Measurements from ENCODE around the gene HCRT.
A peak's percentile ranks its signal among the peaks of the same experiment; 100 is the strongest.
"Not testable (repeated sequence)": the region's sequence is repeated elsewhere in the genome, so short reads cannot be mapped to it uniquely, and the experiment has no call there.

Gene HCRT

DNA sequence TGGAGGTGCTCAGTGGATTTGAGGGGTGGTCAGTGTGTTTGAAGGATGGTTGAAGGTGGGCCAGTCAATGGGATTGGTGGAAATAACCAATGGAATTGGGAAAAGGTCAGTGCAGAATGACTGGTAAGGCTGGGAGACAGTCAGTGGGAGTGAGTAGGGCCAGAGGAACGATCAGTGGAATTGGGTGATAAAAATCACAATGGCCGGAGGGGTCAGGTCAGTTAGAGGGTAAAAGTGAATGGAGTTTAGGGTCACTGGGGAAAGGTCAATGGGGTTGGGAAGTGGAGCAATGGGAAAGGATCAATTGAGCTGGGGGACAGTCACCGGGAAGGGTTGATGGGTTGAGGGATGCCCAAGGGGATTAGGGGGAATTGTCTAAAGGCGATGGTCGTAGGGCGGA is 19.5 kb downstream of the HCRT start:
- no peaks in the 10 kb centered on the region for H3K36me3 ChIP-seq (ENCODE audit: control insufficient read depth in 2 of 2, insufficient read depth in 2 of 2, low read length in 2 of 2)
- H3K27me3 ChIP-seq (ENCODE audit: control insufficient read depth in 2 of 2, insufficient read depth in 2 of 2, low read length in 2 of 2) = no peaks in the 10 kb centered on the region
- H3K27ac ChIP-seq (ENCODE audit: low read depth in 2 of 2, low read length in 2 of 2) = no peak overlapping the region
- no peak overlapping the region for H3K4me3 ChIP-seq (ENCODE audit: low read length in 2 of 2)
- H3K9me3 ChIP-seq (ENCODE audit: control insufficient read depth in 2 of 2, low read length in 2 of 2) = no peaks in the 10 kb centered on the region
- H3K9ac ChIP-seq (ENCODE audit: low read depth in 1 of 2, low read length in 2 of 2) = no peak overlapping the region
- no peaks in the 10 kb centered on the region for H3K4me1 ChIP-seq (ENCODE audit: control insufficient read depth in 2 of 2, insufficient read depth in 2 of 2, low read length in 2 of 2)

DNA sequence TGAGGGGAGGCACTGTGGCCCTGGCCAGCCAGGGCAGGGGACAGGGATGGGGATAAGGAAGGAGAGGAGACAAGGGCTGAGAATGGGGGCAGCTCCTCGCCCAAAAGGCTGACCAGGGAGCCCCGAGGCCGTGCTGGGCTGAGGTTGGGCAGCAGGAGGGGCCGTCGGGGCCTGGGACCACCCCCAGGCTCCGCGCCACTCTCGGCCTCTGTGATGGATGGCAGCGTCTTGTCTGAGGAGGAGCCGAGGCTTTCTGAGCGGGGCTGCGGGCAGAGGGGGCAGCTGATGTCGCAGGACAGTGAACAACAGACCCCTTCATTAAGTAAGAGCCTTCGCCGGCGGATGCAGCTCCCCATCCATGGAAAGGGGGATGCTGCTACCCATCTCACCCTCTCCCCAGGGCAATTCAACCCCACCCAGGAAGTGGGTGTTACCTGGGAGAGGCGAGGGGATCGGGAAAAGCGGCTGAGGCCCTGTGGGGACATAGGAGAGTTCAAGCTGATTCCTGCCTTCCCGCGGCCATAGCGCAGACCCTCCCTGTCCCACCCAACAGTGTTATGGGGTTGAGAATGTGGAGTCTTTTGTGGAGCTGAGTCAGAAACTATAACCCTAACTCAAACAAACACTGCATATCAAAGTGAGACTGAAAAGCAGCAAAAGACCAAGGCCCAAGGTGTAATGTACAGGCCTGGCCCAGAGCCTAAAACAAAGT is 21.4 kb downstream of the HCRT start:
- Histone ChIP-seq H3K27ac (ENCODE audit: low read depth in 2 of 2, low read length in 2 of 2) (no peak overlapping the region), H3K9me3 (ENCODE audit: control insufficient read depth in 2 of 2, low read length in 2 of 2) (no peaks in the 10 kb centered on the region), H3K36me3 (ENCODE audit: control insufficient read depth in 2 of 2, insufficient read depth in 2 of 2, low read length in 2 of 2) (no peaks in the 10 kb centered on the region), H3K27me3 (ENCODE audit: control insufficient read depth in 2 of 2, insufficient read depth in 2 of 2, low read length in 2 of 2) (no peaks in the 10 kb centered on the region), H3K4me1 (ENCODE audit: control insufficient read depth in 2 of 2, insufficient read depth in 2 of 2, low read length in 2 of 2) (no peaks in the 10 kb centered on the region), H3K9ac (ENCODE audit: low read depth in 1 of 2, low read length in 2 of 2) (no peak overlapping the region), H3K4me3 (ENCODE audit: low read length in 2 of 2) (no peak overlapping the region)

DNA sequence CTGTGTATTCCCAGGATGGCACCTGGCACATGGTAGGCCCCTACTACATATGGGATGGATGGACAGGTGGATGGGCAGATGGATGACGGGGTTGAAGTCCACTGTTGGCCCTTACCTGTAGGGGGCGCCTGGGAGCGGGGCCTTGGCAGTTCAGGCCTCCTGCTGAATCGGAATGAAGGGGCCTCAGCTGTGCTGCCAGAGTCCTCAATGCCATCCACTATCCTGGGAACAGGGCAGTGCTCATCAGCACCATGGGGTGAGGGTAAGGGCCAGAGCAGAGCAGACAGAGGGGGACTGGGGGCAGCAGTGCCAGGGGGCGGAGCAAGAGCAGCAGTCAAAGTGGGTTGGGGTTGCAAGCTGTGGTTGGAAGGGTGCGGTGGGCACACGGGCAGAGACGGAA is 22.1 kb downstream of the HCRT start:
- Histone ChIP-seq H3K9me3 (ENCODE audit: control insufficient read depth in 2 of 2, low read length in 2 of 2) (no peaks in the 10 kb centered on the region), H3K36me3 (ENCODE audit: control insufficient read depth in 2 of 2, insufficient read depth in 2 of 2, low read length in 2 of 2) (no peaks in the 10 kb centered on the region), H3K27ac (ENCODE audit: low read depth in 2 of 2, low read length in 2 of 2) (no peak overlapping the region), H3K4me1 (ENCODE audit: control insufficient read depth in 2 of 2, insufficient read depth in 2 of 2, low read length in 2 of 2) (no peaks in the 10 kb centered on the region), H3K9ac (ENCODE audit: low read depth in 1 of 2, low read length in 2 of 2) (no peak overlapping the region), H3K4me3 (ENCODE audit: low read length in 2 of 2) (no peak overlapping the region), H3K27me3 (ENCODE audit: control insufficient read depth in 2 of 2, insufficient read depth in 2 of 2, low read length in 2 of 2) (no peaks in the 10 kb centered on the region)

DNA sequence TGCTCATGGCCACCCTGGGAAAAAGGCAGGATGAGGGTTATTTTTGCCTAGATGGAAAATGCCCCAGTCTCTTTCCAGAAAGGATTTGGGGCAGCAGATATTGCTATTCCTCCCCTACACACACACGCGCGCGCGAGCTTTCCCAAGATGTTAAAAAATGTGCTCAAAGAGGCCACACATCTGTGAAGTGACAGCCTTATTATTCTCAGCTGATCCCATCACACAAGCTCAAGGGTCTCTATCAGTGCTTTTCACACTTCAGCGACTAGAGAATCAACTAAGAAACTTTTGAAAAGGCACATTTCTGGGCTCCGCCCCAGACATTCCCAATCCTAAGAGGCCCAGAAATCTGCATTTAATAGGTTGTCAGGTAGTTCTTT is 24.7 kb downstream of the HCRT start:
- Histone ChIP-seq H3K9ac (ENCODE audit: low read depth in 1 of 2, low read length in 2 of 2) (no peak overlapping the region), H3K27ac (ENCODE audit: low read depth in 2 of 2, low read length in 2 of 2) (no peak overlapping the region), H3K27me3 (ENCODE audit: control insufficient read depth in 2 of 2, insufficient read depth in 2 of 2, low read length in 2 of 2) (no peaks in the 10 kb centered on the region), H3K36me3 (ENCODE audit: control insufficient read depth in 2 of 2, insufficient read depth in 2 of 2, low read length in 2 of 2) (no peaks in the 10 kb centered on the region), H3K4me3 (ENCODE audit: low read length in 2 of 2) (no peak overlapping the region), H3K4me1 (ENCODE audit: control insufficient read depth in 2 of 2, insufficient read depth in 2 of 2, low read length in 2 of 2) (peaks cover 0 to 1% of the 10 kb centered on the region in 2 donors), H3K9me3 (ENCODE audit: control insufficient read depth in 2 of 2, low read length in 2 of 2) (no peaks in the 10 kb centered on the region)

DNA sequence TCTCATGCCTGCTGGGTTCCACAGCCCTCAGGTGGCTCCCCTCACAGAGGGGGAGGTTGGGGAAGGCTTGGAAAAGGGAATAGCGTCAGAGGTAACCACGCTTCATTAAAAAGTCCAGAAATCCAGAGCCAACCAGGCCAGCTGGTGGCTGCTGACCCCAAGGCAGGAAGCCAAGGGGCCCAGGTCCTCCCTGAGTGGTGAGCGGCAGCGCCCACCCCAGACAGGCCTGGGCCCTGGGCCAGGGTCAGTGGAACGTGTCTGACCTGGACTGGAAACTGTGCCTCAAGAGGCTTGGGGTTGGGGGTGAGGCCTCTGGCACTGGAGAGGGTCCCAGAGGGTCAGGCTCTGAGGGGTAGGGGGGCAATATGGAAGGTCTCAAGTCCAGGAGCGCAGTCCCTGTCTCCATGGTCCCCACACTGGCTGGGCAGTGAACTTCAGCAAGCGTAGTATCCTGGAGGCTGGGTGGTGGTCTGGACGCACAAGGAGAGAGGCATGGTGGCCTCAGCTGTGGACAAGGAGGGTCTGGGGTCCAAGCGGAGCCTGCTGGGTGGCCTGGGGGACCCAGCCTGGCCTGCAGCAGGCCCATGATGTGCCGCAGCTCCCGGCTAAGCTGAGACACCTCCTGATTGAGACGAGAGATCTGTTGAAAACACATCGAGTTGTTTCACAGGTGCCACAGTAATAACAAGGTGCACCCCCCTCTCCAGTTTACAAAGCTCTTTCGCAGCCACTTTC is 25.3 kb downstream of the HCRT start:
- Histone ChIP-seq H3K36me3 (ENCODE audit: control insufficient read depth in 2 of 2, insufficient read depth in 2 of 2, low read length in 2 of 2) (no peaks in the 10 kb centered on the region), H3K9me3 (ENCODE audit: control insufficient read depth in 2 of 2, low read length in 2 of 2) (no peaks in the 10 kb centered on the region), H3K27me3 (ENCODE audit: control insufficient read depth in 2 of 2, insufficient read depth in 2 of 2, low read length in 2 of 2) (no peaks in the 10 kb centered on the region), H3K4me3 (ENCODE audit: low read length in 2 of 2) (no peak overlapping the region), H3K4me1 (ENCODE audit: control insufficient read depth in 2 of 2, insufficient read depth in 2 of 2, low read length in 2 of 2) (peaks cover 0 to 4% of the 10 kb centered on the region in 2 donors), H3K9ac (ENCODE audit: low read depth in 1 of 2, low read length in 2 of 2) (no peak overlapping the region), H3K27ac (ENCODE audit: low read depth in 2 of 2, low read length in 2 of 2) (no peak overlapping the region)

DNA sequence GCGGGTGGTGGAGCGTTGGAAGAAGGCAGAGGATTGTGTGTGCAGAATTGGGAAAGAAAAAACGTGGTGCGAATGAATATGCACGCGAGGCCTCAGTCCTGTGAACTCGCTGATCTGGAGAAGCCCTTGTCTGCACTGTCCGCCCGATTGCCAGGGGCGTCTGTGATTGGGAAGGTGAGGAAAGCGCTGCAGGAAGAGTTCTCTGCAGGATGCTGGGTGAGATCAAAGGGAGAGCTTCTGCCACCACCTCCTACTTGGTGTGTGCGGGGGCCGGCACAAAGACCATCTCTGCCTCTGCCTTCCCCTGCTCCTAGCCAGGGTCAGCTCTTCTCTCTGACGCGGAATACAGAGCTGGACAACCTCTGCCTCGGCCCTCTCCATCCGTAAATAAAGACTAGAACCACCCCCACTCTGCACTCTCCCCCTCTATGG is 29.6 kb downstream of the HCRT start:
- H3K9me3 ChIP-seq (ENCODE audit: control insufficient read depth in 2 of 2, low read length in 2 of 2) = no peaks in the 10 kb centered on the region
- peak overlapping the region; percentile 43 to 62 for H3K4me3 ChIP-seq (ENCODE audit: low read length in 2 of 2)
- peak overlapping the region in 1 of 2 donors; percentile 38 for H3K9ac ChIP-seq (ENCODE audit: low read depth in 1 of 2, low read length in 2 of 2)
- H3K27ac ChIP-seq (ENCODE audit: low read depth in 2 of 2, low read length in 2 of 2) = no peak overlapping the region
- peaks cover 16% of the 10 kb centered on the region in 2 donors for H3K4me1 ChIP-seq (ENCODE audit: control insufficient read depth in 2 of 2, insufficient read depth in 2 of 2, low read length in 2 of 2)
- H3K36me3 ChIP-seq (ENCODE audit: control insufficient read depth in 2 of 2, insufficient read depth in 2 of 2, low read length in 2 of 2) = peaks cover 2 to 8% of the 10 kb centered on the region in 2 donors
- no peaks in the 10 kb centered on the region for H3K27me3 ChIP-seq (ENCODE audit: control insufficient read depth in 2 of 2, insufficient read depth in 2 of 2, low read length in 2 of 2)

DNA sequence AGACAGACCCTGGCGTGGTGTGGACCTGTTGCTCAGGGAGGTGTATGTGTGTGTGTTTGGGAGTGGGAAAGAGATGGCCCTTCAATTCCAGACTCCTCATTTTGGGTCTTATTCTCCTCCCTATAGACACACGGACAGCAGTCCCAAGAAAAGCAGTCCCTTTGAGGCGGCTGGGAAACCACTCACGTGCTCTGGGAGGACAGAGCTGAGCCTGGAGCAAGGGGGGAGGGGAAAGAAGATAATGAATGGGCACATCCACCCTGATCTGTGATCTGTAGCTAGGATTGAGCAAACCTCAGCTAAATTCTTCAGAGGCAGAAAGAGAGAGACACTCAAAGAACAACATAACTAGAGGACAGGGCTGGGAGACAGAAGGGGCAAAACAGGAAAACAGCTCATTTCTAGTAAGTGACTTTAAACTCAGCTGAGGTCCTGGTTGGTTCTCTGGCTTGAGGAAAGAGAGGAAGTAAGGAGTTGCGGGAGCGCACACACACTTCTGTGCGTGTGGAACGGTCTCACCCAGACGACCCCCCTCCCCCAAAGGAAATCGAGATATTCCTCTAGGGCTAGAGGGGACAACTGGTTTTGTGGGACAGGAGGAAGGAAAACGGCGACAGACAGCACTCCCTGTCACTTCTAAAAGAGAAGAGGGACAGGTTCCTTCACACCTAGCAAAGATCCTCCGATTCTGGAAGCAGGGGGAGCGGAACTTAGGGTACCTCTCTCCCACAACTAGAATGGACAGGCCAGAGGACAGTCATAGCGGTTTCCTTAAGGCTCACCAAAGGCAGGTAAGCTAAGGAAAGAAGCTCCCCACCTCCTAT is 31.1 kb downstream of the HCRT start:
- peaks cover 2 to 8% of the 10 kb centered on the region in 2 donors for H3K36me3 ChIP-seq (ENCODE audit: control insufficient read depth in 2 of 2, insufficient read depth in 2 of 2, low read length in 2 of 2)
- peak overlapping the region; percentile 61 to 78 for H3K27ac ChIP-seq (ENCODE audit: low read depth in 2 of 2, low read length in 2 of 2)
- peak overlapping the region; percentile 87 to 97 for H3K9ac ChIP-seq (ENCODE audit: low read depth in 1 of 2, low read length in 2 of 2)
- peaks cover 16% of the 10 kb centered on the region in 2 donors for H3K4me1 ChIP-seq (ENCODE audit: control insufficient read depth in 2 of 2, insufficient read depth in 2 of 2, low read length in 2 of 2)
- no peaks in the 10 kb centered on the region for H3K27me3 ChIP-seq (ENCODE audit: control insufficient read depth in 2 of 2, insufficient read depth in 2 of 2, low read length in 2 of 2)
- no peaks in the 10 kb centered on the region for H3K9me3 ChIP-seq (ENCODE audit: control insufficient read depth in 2 of 2, low read length in 2 of 2)
- H3K4me3 ChIP-seq (ENCODE audit: low read length in 2 of 2) = peak overlapping the region; percentile 93 to 99

DNA sequence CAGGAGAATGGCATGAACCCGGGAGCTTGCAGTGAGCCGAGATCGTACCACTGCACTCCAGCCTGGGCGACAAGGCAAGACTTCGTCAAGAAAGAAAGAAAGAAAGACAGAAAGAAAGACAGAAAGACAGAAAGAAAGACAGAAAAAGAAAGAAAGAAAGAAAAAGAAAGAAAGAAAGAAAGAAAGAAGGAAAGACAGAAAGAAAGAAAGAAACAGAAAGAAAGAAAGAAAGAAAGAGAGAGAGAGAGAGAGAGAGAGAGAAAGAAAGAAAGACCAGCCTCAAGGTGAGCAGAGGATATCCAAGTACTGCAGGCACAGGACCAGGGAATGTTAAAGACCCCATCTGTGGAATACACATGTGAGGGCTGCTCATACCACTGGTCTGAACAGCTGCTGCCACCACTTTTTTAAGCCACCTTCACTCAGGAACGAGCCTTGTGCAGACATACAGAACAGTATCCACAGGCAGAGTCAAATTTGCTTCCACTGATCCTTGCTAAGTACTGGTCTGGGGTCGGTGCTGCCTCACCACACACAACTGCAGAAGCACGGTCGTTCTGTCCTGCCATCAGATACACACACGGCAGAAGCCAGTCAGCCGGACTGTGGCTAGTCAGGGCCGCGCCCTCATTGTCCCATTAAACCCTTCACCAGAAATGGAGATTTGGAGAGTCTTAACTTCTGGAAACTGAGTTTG is 38.2 kb downstream of the HCRT start:
- no peaks in the 10 kb centered on the region for H3K27me3 ChIP-seq (ENCODE audit: control insufficient read depth in 2 of 2, insufficient read depth in 2 of 2, low read length in 2 of 2)
- H3K9ac ChIP-seq (ENCODE audit: low read depth in 1 of 2, low read length in 2 of 2) = no peak overlapping the region
- H3K9me3 ChIP-seq (ENCODE audit: control insufficient read depth in 2 of 2, low read length in 2 of 2) = no peaks in the 10 kb centered on the region
- no peaks in the 10 kb centered on the region for H3K4me1 ChIP-seq (ENCODE audit: control insufficient read depth in 2 of 2, insufficient read depth in 2 of 2, low read length in 2 of 2)
- no peak overlapping the region for H3K27ac ChIP-seq (ENCODE audit: low read depth in 2 of 2, low read length in 2 of 2)
- H3K36me3 ChIP-seq (ENCODE audit: control insufficient read depth in 2 of 2, insufficient read depth in 2 of 2, low read length in 2 of 2) = peaks cover 14 to 31% of the 10 kb centered on the region in 2 donors
- no peak overlapping the region for H3K4me3 ChIP-seq (ENCODE audit: low read length in 2 of 2)

DNA sequence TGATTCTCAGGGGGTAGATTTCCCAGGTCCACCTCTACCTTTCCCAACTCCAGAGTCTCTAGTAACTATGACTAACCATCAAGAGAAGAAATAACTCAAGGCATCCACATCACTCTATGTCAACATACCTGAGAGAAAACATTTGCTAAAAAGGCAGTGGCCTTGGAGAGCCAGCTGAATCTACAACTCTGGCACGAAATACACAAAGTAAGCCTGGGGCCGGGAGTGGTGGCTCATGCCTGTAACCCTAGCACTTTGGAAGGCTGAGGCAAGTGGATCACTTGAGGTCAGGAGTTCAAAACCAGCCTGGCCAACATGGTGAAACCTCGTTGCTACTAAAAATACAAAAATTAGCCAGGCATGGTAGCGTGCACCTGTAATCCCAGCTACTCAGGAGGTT is 42.1 kb downstream of the HCRT start:
- H3K9me3 ChIP-seq (ENCODE audit: control insufficient read depth in 2 of 2, low read length in 2 of 2); H3K4me3 ChIP-seq (ENCODE audit: low read length in 2 of 2); H3K4me1 ChIP-seq (ENCODE audit: control insufficient read depth in 2 of 2, insufficient read depth in 2 of 2, low read length in 2 of 2); H3K27ac ChIP-seq (ENCODE audit: low read depth in 2 of 2, low read length in 2 of 2); H3K9ac ChIP-seq (ENCODE audit: low read depth in 1 of 2, low read length in 2 of 2); H3K27me3 ChIP-seq (ENCODE audit: control insufficient read depth in 2 of 2, insufficient read depth in 2 of 2, low read length in 2 of 2): not testable (repeated sequence)
- peaks cover 21 to 35% of the 10 kb centered on the region in 2 donors for H3K36me3 ChIP-seq (ENCODE audit: control insufficient read depth in 2 of 2, insufficient read depth in 2 of 2, low read length in 2 of 2)

All from mucosa of rectum (tissue), 2 donors.